Upper lobe of left lung (tissue), 4 donors: ENCODE measurements around the gene KIAA1549.

ENCODE experiments used
- EP300 ChIP-seq, 4 donors: sonication (generic); formaldehyde crosslinking; IDR thresholded peaks; one replicate each; pipeline ENCODE4 v1.5.1; 2017; ENCODE audit warnings: antibody characterized with exemption in 4 of 4, control low read depth in 2 of 4
- POLR2A ChIP-seq, 4 donors: fragments of 450-650 bp; IDR thresholded peaks; one replicate each; pipeline ENCODE4 v1.5.1; 2016 to 2017; ENCODE audit warnings: antibody characterized with exemption in 4 of 4, mild to moderate bottlenecking in 2 of 4
- POLR2AphosphoS5 ChIP-seq, 2 donors: sonication (generic); formaldehyde crosslinking; IDR thresholded peaks; one replicate each; pipeline ENCODE4 v1.5.1; 2017; ENCODE audit warnings: antibody characterized with exemption in 2 of 2
- TF ChIP-seq, protein P1 (sequence below), 6 experiments: fragments of 450-650 bp in 4 of 6; fragments of 200-600 bp in 2 of 6; sonication (generic) in 2 of 6; IDR thresholded peaks; one replicate each; pipeline ENCODE4 v1.5.1; 2016 to 2019; ENCODE audit warnings: antibody characterized with exemption in 6 of 6

GRCh38 chr7:138967159-138967558, 14.0 kb downstream of the KIAA1549 start:
- TF ChIP-seq POLR2A (IDR thresholded peaks at IDR 0.05) (no peak), POLR2AphosphoS5 (IDR thresholded peaks at IDR 0.05) (no peak), EP300 (IDR thresholded peaks at IDR 0.05) (no peak)
- TF ChIP-seq, protein P1, sequence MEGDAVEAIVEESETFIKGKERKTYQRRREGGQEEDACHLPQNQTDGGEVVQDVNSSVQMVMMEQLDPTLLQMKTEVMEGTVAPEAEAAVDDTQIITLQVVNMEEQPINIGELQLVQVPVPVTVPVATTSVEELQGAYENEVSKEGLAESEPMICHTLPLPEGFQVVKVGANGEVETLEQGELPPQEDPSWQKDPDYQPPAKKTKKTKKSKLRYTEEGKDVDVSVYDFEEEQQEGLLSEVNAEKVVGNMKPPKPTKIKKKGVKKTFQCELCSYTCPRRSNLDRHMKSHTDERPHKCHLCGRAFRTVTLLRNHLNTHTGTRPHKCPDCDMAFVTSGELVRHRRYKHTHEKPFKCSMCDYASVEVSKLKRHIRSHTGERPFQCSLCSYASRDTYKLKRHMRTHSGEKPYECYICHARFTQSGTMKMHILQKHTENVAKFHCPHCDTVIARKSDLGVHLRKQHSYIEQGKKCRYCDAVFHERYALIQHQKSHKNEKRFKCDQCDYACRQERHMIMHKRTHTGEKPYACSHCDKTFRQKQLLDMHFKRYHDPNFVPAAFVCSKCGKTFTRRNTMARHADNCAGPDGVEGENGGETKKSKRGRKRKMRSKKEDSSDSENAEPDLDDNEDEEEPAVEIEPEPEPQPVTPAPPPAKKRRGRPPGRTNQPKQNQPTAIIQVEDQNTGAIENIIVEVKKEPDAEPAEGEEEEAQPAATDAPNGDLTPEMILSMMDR (IDR thresholded peaks at IDR 0.05) = no peak
